GM11168 (cell line): ENCODE results near the gene PHKG1.
"Not testable (repeated sequence)": the region's sequence is repeated elsewhere in the genome, so short reads cannot be mapped to it uniquely, and the experiment has no call there.

Source experiments
- in situ Hi-C: fragments of 300-500 bp; cut with MboI; formaldehyde crosslinking; loops from one replicate; pipeline ENCODE4 v1.12.0; 2022; ENCODE audit warnings: low sequenced_read_pairs; ENCODE audit not compliant: unreplicated experiment

Gene PHKG1

GRCh38 chr7:56092789-56093531 is at the start of gene PHKG1:
Gene PHKG1 (minus strand): TSS chr7:56092952. CDS start chr7:56088941, 4,011 bp downstream.
- in situ Hi-C loops: loop anchor here (25.0 kb wide), 1 partner anchor 456 kb away; no protein-coding TSS in a partner anchor

DNA sequence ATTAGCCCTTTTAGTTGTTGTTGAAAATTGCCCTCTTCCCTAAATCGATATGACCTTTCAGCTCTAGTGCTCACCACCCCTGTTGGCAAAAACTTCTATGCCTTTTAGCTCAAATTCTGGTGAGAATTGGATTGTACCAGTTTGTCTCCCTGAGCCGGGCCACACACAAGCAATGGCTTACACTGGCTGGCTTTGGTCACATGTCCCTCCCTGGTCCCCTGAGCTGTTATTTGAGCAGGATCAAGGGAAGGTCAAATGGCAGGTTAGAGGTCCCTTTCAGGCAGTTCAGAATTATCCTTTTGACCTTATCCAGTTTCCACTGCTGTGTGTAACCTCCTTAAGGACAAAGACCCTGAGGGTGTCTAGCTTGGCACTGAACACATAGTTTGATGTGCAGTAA is 38.3 kb upstream of the PHKG1 start:
- in situ Hi-C loops: not testable (repeated sequence)

DNA sequence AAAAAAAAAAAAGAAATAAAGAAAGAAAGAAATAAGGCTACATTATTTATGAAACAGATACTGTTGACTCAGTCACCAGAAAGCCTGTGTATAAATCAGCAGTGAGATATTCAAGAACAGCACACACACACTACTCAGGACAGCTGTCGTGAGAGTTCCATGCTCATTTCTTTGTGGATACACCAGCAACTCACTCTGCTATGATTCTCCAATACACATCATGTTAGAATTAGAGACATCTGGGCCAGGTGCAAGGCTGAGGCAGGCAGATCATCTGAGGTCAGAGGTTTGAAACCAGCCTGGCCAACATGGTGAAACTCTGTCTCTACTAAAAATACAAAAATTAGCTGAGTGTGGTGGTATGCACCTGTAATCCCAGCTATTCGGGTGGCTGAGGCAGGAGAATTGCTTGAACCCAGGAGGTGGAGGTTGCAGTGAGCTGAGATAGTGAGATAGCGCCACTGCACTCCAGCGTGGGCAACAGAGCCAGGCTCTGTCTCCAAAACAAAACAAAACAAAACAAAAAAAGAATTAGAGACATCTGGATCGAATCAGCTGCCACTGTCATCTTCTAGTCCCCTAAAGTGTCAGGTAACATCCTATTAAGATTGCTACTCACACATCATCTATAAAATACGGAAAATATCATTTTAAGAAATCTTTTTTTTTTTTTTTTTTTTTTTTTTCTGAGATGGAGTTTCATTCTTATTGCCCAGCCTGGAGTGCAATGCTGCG is 34.7 kb upstream of the PHKG1 start:
- in situ Hi-C loops: no loop called here

DNA sequence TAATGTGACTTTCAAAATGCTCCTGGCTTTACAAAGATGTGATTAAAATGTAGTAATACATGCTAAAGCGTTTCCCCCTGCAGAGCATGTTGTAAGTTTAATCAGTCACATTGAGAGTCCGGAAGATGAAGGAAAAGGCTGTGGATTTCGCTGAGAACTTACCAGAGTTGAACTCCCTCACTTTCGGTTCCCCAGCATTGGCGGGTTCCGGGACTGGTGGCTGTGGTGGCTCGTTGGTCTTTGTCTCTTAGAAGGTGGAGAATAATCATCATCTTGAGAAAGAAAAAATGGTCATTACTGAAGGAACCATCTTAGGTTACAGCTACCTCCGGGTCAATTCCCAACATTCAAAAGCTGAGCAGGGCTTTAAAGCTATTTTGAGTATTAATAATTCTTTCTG is 33.1 kb upstream of the PHKG1 start:
- in situ Hi-C loops: no loop called here

DNA sequence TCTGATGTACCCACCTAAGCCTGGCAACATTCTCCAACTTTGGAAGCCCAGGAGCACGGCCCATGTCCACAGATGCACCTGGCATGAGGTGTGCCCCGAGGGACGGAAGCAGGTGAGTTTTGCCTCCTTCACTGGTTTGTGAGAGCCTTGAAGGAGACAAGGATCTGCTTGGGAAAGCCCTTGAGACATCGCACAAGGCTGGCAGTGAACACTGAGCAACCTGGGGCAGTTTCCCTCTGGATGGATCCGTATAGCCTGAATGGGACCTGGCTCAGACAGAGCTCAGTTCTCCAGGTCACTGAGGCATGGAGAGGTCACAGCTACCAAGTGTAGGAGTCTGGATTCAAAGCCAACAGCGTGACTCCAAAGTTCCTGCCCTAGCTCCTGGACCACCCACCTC is 32.2 kb upstream of the PHKG1 start:
- in situ Hi-C loops: no loop called here

DNA sequence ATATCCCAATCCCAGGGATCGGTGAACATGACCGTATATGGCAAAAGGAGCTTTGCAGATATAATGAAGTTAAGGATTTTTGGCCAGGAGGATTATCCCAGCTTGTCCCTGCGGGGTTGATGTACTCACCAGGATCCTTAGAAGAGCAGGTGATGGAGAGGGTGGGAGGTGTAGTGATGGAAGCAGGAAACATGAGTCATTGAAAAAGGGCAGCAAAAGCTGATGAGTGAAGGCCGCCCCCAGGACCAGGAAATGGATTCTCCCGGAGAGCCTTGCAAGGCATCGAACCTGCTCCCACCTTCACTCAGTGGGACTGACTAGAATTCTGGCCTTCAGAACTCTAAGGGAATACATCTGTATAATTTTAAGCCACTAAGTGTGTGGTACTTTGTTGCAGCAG is 28.7 kb upstream of the PHKG1 start:
- in situ Hi-C loops: no loop called here

- in situ Hi-C loops: no loop called here
These were observed 23.2 kb upstream of the PHKG1 start, which contains the start of gene NUPR2 for GRCh38 chr7:56115852-56116538. Gene NUPR2 (minus strand): TSS chr7:56116417. CDS start chr7:56116314, 103 bp downstream.

DNA sequence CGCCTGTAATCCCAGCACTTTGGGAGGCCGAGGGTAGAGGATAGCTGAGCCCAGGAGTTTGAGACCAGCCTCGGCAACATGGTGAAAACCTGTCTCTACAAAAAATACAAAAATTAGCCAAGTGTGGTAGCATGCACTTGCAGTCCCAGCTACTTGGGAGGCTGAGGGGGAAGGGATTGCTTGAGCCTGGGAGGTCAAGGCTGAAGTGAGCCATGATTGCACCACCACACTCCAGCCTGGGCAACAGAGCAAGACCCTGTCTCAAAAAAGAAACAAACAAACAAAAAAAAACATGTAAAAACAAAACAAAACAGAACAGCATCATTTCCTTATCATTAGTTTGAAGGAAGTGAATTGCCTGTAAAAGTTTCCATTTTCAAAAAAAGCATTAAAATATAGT is 19.5 kb upstream of the PHKG1 start:
- in situ Hi-C loops: not testable (repeated sequence)

DNA sequence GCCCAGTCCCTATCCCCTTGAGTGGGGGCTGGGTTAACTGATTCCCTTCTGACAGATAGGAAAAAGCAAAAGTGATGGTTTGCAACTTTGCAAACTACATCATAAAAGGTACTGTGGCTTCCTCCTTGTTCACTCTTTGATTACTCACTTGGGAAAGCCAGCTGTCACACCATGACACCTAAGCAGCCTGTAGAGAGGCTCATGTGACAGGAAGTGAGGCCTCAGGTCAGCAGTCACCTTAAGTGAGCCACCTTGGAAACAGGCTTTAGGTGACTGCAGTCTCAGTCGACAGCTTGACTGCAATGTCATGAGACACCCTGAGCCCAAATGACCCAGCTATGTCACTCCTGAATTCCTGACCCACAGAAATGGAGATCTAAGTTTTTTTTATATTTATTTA is 17.9 kb upstream of the PHKG1 start:
- in situ Hi-C loops: no loop called here

DNA sequence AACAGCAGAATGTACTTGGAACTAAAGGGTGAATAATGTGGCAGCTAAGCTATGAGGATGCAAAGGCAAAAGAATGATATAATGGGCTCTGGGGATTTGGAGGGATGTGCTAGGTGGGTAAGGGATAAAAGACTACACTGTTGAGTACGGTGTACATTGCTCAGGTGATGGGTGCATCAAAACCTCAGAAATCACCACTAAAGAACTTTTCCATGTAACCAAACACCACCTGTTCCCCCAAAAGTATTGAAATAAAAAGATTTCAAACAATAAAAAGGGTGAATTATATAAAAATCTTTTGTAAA is 15.2 kb upstream of the PHKG1 start:
- in situ Hi-C loops: no loop called here

DNA sequence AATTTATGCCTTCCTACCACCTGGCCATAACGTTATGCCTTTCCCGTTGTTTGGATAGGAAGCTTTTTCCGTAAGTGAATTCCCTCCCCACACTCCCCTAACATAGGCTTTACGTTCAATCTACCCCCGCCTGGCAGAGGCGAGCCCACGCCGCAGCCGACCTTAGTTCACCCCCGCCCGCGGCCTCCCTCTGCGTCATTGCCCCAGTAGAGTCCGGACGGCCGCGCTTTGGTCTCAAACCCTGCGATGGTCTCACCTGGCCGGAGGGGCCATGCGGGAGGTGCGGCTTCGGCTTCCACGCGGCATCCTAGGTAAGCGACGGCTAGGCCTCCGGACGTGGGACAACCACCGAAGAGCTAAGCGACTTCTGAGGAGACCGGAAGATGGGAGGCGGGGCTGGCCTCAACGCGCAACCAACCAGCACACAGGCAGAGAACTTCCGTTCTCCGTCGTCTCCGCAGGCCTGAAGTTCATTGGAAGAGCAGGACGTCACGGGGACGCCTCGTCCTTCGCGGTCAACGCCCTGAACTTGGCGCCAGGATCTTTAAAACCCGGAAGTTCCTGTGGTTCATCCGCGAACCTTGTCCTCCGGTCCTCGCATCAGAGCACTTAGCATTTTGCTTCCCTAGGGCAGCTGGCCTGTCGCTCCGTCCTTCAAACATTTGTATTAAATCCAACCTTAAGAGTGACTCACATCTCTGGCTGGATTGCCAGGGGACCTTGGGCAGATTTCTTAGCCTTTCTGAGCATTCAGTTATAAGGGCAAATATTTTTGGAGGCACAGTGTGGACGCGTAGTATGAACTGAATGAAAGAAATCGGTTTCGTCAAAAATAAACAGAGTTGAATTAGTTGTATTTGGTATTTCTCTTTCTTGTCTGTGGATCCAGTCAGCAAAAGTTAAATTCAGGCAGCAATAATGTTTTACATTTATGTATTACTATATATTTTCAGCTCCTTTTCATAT is 13.6 kb upstream of the PHKG1 start, which contains the start of gene CHCHD2:
CHCHD2 (minus strand) TSS at position 369 of the 966 bp plus-strand sequence; CDS start at position 306, 63 bp downstream.
- in situ Hi-C loops: no loop called here

GRCh38 chr7:56105508-56105907 is 12.8 kb upstream of the PHKG1 start:
- in situ Hi-C loops: no loop called here

GRCh38 chr7:56104138-56104537 is 11.4 kb upstream of the PHKG1 start:
- in situ Hi-C loops: not testable (repeated sequence)

DNA sequence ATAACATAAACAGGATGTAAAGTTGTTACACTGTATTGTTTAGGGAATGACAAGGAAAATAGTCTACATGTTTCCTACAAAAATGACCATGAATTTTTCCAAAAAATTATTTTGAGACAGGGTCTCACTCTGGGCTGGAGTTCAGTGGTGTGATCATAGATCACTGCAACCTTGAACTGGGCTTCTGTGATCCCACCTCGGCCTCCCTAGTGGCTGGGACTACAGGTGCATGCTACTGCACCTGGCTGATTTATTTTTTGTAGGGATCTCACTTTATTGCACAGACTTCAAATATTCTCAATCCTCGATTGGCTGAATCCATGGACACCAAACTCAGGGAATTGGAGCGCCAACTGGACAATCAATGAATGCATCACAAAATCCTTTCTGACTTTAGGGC is 6.9 kb upstream of the PHKG1 start:
- in situ Hi-C loops: loop anchor here (25.0 kb wide), 1 partner anchor 462 kb away; no protein-coding TSS in a partner anchor

GRCh38 chr7:56098187-56099008 is 5.6 kb upstream of the PHKG1 start:
- in situ Hi-C loops: loop anchor here (25.0 kb wide), 1 partner anchor 461 kb away; no protein-coding TSS in a partner anchor

DNA sequence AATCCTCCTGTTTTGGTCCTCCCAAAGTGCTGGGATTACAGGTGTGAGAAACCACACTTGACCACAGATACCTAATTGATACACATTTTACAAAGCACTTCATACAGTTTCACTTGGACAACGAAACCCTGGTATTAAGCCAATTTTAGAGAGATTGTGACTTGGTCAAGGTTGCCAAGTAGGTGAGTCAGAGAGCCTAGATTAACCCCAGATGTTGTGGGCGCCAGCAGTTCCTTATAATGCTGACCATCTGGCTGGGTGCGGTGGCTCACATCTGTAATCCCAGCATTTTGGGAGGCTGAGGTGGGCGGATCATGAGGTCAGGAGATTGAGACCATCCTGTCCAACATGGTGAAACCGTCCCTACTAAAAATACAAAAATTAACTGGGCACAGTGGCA is 4.9 kb upstream of the PHKG1 start:
- in situ Hi-C loops: loop anchor here (25.0 kb wide), 1 partner anchor 460 kb away; no protein-coding TSS in a partner anchor

DNA sequence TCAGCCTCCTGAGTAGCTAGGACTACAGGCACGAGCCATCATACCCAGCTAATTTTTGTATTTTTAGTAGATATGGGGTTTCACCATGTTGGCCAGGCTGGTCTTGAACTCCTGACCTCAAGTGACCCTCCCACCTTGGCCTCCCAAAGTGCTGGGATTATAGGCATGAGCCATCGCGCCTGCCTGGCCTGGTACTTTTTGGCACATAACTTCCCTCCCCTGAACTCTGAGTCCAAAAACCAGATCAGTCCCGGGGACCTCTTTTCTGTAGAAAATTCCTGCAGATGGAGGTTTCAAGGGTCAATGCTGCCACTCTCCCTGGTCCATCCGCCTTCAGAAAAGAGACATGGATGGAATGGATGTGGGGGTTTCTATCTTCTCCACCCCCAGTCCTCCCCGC is 364 bp downstream of the PHKG1 start:
- in situ Hi-C loops: loop anchor here (25.0 kb wide), 1 partner anchor 455 kb away; no protein-coding TSS in a partner anchor

DNA sequence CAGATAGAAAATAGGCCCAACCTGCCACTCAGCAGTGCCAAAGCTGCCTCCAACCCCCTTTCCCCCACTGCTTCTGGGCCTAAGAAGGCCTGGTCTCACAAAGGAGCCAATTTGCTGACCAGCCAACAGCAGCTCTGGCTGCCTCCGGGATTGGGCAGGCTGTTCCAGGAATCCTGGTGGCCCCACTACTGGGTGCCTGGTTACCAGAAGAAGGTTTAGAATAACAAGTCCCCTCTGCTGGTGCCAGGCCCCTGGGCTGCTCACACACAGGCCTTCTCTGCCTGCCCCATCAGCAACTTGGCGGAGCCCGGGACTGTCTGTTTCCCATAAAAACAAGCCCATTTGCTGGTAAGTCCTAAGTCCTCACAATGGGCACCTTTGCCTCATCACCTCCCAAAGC is 1.2 kb downstream of the PHKG1 start:
- in situ Hi-C loops: loop anchor here (25.0 kb wide), 1 partner anchor 454 kb away; no protein-coding TSS in a partner anchor

- in situ Hi-C loops: loop anchor here (25.0 kb wide), 1 partner anchor 450 kb away; no protein-coding TSS in a partner anchor
These were observed 5.3 kb downstream of the PHKG1 start for GRCh38 chr7:56087445-56087844.
